NCI-H187 (cell line): ENCODE measurements around the gene SHLD1.

Experiments
- DNase-seq, 2 experiments: peaks; one replicate each; lab custom pipeline; 2025; lab: John Stamatoyannopoulos, UW

SHLD1 gene

DNA sequence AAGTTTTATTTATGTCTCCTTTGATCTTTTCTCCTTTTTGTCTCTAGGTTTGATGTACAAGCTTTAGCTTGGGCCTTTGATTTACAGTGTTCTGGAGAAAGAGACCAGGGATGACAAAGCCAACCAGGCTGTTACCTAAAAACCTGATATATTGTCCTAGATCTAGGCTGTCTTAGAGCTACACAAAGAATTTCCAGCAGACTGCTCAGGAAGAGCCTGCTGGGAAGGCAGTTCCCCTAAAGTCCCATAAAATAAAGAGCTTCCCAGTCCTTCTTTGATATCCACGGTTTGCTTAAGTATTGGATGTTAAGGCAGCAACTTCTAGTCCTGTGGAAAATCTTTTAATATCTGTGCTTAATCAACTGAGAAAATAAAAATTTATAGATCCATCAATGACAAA is 70.5 kb downstream of the SHLD1 start:
- DNase-seq: no peak

DNA sequence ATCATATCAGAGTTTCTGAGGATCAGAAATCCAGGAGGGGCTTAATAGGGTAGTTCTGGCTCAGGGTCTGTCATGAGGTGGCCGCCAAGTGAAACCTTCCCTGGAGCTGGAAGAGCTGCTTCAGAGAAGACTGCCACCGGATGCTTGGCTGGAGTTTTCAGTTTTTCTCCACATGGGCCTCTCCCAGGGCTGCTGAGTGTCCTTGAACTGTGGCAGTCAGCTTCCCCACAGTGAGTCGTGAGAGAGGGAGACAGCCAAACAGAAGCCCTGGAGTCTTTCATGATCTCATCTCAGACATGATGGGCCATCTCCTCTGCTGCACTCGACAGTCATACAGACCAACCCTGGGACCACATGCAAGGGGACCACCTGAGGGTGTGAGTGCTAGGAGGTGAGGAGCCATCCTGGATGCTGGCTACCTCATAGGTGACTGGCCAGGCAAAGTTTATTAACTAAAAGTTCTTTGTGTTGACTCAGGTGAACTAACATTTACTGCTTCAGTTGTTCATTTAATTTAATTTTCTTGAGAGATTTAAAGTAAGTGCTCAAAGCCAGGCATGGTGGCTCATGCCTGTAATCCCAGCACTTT is 71.5 kb downstream of the SHLD1 start:
- DNase-seq: no peak

DNA sequence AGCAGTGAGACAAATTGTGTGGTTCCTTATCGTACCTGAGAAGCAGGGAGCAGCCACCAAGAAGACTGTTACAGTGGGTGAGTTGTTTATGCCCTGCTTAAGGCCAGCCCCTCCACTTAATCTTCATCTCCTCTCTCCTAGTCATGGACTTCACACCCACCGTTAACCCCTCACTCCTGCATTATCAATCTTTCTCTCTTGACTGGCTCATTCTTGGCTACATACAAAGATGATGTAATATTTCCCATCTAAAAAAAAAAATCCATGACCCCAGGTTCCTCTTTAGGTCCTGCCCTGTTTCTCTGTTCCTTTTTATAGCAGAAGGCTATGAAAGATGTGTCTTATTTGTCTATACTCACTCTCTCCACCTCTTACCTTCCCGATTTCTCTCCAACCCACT is 72.4 kb downstream of the SHLD1 start:
- no peak for DNase-seq

DNA sequence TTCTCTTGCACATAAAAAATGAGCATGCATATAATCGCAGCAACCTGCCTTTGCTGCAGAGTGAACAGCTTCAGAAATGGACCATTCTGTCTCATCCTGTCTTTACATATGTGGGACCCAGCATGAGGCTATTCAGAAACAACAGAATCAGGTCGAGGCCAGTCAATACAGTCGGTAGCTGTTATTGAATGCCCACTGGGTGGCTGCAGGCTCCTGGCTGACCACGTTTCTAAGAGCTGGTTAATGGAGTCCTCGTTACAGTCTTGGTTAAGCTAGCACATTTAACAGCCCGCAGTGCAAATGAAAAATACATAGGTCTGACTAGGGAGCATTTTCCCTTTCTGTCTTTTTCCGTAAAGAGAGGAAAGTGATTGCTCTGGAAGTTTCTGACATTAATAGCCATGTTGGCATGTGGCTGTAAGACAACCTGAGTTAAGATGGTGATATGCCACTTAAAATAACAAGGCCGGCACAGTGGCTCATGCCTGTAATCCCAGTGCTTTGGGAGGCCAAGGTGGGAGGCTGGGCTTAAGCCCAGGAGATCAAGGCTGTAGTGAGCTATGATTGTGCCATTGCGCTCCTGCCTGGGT is 75.0 kb downstream of the SHLD1 start:
- DNase-seq: no peak

DNA sequence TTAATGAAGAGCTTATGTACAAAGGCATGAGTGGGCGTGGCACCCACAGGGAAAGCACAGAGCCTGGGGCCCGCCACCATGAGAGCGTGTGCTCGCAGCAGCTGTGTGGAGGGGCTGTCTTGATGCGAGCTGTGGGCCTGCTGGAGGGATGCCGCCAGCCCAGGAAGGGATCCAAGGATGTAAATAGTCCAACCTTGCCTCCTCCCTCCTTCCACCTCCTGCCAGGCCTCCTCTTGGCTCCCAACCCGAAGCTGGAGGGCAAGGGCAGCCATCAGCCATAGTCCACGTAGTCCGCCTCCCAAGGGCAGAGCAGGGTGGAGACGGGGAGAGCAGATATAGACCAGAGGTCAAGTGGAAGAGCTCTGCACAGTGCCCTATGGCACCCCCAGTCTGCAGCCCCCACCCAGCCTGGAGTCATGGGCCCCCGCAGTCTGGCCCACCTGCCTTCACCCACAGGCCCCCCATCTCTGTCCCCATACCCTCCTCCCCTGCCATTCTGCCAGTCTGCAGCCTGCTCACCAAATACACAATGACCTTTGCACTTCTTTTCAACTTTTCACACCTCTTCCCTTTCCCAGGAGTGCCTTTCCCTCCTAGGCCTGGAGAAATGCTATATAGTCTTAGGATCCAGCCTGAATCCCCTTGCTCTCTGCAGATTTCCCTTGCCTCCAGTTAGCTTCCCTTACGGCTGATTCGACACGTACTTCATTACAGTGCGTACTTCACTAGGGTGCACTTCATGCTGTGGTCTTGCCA is 77.1 kb downstream of the SHLD1 start:
- no peak for DNase-seq

DNA sequence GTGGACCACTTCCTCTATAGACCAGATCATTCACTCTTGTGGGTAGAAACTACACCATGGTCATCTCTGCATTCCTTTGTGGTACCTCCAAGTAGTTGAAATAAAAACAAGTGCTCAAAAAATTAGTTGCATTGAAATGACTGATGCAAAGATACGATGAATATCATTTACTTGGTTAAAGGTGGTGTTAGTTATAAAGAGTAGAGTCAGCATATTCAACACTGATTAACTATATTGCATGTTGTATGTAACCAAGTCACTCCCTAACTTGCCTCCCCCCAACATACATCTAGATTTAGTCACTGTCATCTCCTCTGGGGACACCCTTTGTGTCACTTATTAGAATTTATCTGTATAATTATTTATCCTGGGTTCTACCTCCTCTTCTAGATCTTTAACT is 77.7 kb downstream of the SHLD1 start:
- no peak for DNase-seq

DNA sequence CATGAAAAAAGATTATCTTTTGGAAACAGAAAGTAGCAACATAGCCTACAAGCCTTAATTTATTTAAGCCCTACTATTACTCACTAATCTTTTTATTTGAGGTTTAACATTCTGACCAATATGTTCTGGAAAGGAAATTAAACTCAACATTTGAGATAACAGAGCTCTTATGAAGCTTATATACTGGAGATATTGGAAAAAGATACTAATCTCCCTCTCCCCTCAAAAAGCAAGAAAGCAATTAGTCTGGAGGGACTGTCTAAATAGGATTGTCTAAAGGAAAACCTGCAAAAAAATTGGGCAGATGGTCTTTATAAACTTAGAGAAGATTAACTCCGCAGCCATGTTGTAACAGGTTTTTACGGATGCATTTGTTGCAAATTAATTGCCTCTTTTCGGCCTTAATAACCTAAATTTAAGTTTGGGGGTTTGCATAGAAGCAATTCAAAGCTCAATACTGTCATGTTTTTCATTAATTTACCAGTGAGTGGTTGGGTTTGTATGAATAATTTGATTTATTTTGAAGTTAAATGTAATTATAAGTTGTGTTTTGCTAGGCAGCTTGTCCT is 79.1 kb downstream of the SHLD1 start:
- DNase-seq: no peak

DNA sequence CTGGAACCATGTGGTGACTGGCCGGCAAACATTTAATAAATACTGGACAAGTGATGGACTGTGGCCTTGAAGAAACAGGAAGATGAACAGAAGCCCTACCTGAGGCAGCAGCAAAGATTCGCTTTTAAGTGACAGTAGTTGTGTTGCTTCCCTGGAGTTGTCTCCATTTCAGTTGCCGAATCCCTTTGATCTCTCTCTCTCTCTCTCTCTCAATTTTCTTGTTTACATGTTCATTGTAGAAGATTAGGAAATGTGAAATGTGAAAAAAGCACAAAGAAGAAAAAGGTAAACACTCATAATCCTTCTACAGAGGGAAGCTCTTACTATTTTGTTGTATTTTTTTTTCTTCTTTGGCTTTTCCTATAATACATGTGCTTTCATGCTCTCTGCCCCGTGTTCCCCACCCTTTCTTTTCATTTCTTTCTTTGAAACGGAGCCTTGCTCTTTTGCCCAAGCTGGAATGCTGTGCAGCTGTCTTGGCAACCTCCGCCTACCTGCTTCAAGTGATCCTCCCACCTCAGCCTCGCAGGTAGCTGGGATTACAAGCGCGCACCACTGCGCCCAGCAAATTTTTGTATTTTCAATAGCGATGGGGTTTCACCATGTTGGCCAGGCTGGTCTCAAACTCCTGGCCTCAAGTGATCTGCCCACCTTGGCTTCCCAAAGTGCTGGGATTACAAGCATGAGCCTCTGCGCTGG is 81.5 kb downstream of the SHLD1 start:
- no peak for DNase-seq

DNA sequence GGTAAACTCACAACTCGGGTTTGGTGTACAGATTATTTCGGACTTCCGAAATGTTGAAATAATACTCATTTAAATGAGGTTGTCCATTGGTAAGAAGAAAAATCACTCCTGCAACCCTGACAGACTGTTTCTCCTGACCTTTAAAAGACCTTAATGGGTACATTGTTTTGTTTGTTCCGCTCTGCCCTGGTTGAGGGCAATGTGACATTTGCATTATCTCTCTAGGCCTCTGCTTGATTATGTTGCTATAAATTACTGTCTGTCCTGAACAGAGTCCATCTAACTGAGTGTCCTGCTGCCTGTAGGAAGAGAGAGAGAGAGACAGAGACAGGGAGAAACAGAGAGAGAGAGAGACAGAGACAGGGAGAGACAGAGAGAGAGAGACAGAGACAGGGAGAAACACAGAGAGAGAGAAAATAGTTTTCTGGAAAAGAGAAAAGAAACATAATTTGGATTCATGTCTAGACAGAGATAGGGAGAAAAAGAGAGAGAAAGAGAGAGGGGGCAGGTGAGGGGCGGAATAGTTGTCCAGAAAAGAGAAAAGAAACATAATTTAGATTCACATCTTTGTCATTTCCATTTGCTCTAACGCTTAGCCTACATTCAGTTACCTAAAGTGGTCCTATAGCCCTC is 83.2 kb downstream of the SHLD1 start:
- DNase-seq: no peak

DNA sequence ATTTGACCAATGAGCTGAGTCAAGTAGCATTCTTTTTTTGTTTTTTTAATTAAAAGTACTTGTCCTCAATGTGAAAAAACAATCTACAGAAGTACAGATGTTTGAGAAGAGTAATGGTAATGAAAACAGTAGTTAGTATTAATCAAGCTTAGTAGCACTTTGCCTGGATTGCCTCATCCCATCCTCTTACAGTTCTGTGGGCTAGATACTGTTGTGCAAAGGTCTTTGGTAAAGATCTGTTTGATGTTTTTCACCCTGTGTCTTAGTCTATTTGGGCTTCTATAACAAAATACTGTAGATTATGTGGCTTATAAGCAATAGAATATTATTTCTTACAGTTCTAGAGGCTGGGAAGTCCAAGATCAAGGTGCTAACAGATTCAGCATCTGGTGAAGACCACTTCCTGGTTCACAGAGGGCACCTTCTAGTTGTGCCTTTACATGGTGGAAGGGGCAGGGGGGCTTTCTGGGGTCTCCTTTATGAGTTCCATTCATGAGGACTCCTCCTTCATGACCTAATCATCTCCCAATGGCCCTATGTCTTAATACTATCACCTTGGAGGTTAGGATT is 84.3 kb downstream of the SHLD1 start:
- DNase-seq: no peak

DNA sequence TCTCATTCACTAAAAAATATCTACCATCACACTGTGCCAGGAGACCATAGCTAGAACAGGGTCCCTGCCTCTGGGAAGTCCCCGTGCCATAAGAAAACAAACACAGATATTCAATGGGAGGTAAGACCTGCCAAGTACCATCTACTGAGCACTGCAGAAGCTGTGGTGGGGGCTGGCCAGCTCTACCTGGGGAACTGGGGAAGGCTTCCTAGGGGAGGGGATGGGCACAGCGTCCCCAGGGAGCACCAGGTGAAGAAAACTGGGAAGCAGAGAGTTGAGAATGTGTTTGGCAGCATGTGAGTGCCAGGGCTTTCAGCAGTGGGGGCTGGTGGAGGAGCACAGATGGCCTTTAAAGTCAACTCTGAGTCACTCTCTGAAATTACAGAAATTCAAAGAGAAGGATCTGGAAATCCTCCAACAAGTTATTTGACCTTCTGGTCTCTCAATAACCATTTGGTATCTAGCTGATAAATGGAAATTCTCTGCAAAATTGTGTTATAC is 85.2 kb downstream of the SHLD1 start:
- no peak for DNase-seq

DNA sequence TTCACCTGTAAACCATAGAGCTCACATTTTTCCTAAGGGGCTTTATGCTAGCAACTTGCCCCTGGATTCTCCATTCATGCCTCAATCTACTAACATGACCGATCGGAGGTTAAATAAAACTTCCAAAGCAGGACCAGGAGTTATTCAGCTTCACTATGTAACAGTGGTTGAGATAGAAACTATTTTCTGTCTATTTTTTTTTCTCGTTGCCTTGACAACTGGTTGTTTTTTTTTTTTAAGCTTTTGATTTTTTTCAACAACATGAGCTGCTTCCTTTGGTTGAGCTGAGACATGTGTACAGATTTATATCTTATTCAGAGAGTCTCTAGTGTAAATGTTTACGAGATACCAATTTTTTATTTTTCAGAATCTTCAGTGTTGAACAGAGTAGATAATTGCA is 85.7 kb downstream of the SHLD1 start:
- DNase-seq: no peak

DNA sequence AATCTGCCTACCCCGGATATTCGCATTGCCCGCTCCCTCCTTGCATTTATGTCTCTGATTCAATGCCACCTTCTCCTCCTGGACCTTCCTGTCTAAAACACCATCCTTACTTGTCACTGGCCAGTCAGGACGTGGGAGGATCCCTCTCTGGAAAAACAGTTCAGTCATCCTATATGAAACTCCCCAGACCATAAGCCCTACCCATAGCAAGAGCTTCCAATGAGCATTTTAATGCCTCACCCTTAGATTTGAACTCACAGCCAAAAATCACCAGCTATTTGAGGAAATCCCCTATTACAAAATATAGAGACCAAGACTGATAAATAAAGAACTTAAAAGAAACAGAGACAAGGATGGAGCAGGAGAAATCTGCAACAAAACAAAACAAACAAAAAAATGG is 86.4 kb downstream of the SHLD1 start:
- no peak for DNase-seq

DNA sequence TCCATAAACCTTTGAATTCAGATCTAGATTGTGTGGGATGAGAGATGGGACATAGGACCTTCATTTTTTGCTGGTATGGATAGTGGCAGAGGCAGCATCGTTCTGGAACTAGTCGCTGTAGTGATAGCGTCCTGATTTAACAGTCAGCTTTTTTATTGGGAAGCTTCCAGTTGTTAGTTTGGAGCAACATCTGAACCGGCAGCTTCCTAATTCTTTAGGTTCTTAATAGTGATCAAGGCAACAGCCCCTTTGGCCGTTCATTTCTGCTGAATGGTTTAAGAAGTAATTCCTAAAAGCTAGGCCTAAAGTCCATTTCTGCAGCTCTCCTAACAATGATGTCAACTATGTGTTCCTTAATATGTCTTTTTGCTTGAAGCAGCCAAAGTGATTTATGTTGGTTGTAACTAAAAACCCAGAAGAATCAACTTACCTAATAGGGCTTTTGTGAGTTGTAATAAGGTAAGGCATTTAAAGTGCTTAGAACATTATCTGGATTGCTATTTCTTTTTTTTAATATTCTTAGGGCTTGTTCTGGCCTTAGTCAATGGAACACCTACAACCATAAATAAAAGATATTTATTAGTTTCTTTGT is 90.3 kb downstream of the SHLD1 start:
- no peak for DNase-seq

DNA sequence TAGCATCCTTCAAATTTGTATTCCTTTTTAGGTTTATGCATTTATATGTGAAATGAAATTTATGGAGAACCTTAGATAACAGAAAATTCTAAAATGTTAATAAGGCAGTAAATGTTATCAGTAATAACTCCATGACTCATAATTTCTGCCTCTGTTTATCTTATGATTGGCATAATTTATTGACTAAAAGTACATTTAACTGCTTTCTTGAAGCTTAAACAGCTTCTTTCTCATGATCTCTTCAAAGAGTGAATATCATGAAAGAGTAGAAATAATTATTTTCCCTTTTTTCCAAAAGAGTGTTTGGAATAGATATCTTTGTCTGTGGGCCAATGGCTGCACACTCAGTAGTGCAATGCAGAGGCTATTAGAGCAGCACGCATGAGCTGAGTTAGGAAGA is 91.3 kb downstream of the SHLD1 start:
- no peak for DNase-seq

DNA sequence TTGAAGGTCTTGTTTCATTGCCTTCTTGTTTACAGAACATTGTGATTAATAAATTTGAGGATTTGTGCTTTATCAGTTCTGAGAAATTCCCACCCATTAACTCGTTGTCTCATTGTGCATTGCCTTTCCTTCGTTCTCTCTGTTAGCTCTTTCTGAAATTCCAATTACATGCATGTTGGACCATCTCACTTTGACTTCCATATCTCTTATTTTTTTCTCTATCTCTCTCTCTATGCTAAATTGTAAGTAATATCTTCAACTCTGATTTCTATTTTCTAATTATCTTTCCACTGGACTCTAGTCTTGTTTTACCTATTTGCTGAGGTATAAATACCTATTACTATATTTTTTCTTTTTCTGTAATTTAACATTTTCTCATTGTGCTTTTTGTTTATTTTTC is 92.3 kb downstream of the SHLD1 start:
- DNase-seq: no peak

DNA sequence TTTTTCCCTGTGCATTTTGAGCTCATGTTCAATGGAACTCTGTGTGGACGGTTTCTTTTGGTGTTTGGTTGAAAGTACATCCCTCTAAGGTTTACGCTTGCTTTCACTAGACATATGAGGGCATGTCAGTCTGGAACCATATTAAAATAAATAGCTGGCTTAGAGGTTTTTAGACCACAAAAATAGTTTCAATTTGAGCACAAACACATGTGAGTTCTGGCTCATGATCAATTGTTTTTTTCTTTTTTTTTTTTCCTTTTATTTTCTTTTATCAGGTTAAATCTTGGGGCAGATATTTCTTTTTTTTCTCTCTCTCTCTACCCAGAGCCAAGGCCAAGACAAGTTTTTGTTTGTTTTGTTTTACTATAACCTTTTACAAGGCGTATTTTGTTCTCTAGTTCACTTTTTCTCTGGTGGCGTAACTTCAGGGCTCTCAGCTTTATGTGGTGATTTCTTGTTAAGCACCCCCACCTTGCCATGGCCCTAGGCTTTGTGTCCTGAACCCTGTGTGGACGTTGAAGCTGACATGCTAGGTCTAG is 92.9 kb downstream of the SHLD1 start:
- DNase-seq: no peak

DNA sequence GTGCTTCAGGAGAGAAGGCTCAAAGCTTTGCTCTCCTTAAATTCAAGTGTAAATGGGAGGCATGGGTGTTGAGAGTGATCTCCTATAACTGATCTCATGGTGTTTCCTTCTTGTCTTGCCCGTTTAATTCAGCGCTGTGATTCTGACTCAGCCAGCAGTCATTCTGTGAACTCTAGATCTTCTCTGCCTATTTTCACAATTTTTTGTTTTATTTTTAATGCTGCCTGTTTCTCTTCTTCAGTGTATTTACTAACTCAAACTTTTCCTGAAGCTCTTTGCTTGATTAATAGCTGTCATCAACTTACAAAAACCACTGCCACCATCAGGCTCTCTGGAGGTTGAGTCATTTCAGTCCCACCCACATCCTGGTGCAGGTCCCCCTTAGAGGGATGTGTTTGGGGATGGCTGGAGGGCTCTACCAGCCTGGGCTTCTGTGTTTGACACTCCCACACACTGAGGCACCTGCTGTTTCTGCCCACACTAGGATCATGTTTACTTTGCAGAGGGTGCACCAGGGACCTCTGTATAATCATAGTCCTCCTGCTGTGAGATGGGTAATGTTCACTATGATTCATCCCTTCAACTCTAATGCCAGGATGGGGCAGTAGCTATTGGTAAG is 94.0 kb downstream of the SHLD1 start:
- no peak for DNase-seq

DNA sequence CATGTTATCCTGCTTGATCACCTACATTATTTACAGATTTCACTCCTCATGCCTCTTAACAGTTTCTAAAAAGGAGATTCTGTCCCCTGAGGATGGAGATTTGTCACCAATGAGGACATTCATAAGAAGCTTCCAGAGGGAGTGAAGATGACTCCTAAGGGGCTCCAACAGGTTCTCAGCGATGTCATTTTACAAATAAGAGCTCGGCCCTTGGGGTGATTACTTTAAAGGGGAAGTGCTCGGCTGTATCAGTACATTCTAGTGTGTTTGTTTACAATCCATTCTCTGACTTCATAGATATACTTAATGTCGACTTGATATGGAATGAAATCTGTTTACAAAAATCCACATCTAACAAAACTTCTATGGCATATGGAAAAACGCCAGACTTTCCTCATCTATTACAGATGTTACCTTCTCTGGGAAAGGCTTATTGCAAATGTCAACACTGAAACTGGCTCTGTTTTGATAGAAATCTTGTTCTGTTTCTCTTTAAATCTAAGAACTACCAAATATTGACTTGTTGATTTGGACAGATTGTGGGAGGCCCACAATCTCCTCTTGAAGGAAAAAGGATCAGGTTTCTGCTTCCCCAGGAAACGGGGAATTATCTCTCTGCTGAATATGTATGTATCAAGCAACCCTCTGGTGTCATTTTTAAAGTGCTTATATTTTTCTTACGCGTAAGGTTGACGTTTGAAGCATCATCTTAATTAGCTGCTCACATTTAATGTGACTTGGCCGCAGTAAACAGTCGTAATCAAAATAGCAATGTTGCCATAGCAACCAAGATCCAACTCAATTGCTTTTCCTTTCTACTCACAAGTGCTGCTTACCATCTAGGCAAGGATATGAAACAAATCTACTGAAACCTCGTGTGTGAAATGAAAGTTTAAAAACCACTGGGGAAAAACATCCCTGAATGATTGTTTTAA is 95.7 kb downstream of the SHLD1 start:
- peak in 1 of 2 experiments; percentile 32 for DNase-seq
